Activated T-cell treated with anti-CD3 and anti-CD28 coated beads, Interleukin-2, amount 50 U/mL, for 72 hours (primary cell): Measurements from ENCODE around the gene PSMD5. TPM values are rescaled to one million over a fixed set of nuclear protein-coding genes. Genes with fewer than 3 reads are reported as not detected.
"Not testable (repeated sequence)": the region's sequence is repeated elsewhere in the genome, so short reads cannot be mapped to it uniquely, and the experiment has no call there.

Source experiments
- ATAC-seq, 2 donors: fragments of 150-1000 bp; cut with Tn5 transposase; replicated peaks in 1 of 2; 2 replicates each; pipeline ENCODE4 v1.10.0; 2021; ENCODE audit warnings: moderate library complexity in 2 of 2, mild to moderate bottlenecking in 1 of 2
- DNase-seq, 2 donors: peaks; one replicate each; pipeline ENCODE4 v3.0.0; 2021 to 2022; ENCODE audit warnings: mixed read lengths in 1 of 2
- H3K27ac Mint-ChIP-seq: one replicate; pipeline ENCODE4 v1.8.0; 2022; ENCODE audit warnings: mild to moderate bottlenecking, moderate library complexity, mixed read lengths
- H3K27me3 Mint-ChIP-seq: one replicate; pipeline ENCODE4 v1.8.0; 2022; ENCODE audit warnings: low read depth, mixed read lengths
- H3K36me3 Mint-ChIP-seq, 2 donors: one replicate each; pipeline ENCODE4 v1.8.0; 2022; ENCODE audit warnings: mixed read lengths in 2 of 2, mild to moderate bottlenecking in 1 of 2; ENCODE audit not compliant: insufficient read depth in 2 of 2
- H3K4me1 Mint-ChIP-seq: one replicate; pipeline ENCODE4 v1.8.0; 2022; ENCODE audit warnings: low read depth, mixed read lengths
- H3K4me3 Mint-ChIP-seq, 2 donors: one replicate each; pipeline ENCODE4 v1.8.0; 2022; ENCODE audit warnings: mild to moderate bottlenecking in 2 of 2, mixed read lengths in 2 of 2, moderate library complexity in 2 of 2
- H3K9me3 Mint-ChIP-seq, 2 donors: one replicate each; pipeline ENCODE4 v1.8.0; 2022; ENCODE audit warnings: mixed read lengths in 2 of 2
- total RNA-seq, 2 donors: library from RNA; stranded (reverse); gene quantifications; one replicate each; pipeline ENCODE4 v1.2.3, GENCODE V29; 2022

Gene PSMD5
- total RNA-seq, 2 donors from 2014 or later: 48.6 to 59.0 TPM

DNA sequence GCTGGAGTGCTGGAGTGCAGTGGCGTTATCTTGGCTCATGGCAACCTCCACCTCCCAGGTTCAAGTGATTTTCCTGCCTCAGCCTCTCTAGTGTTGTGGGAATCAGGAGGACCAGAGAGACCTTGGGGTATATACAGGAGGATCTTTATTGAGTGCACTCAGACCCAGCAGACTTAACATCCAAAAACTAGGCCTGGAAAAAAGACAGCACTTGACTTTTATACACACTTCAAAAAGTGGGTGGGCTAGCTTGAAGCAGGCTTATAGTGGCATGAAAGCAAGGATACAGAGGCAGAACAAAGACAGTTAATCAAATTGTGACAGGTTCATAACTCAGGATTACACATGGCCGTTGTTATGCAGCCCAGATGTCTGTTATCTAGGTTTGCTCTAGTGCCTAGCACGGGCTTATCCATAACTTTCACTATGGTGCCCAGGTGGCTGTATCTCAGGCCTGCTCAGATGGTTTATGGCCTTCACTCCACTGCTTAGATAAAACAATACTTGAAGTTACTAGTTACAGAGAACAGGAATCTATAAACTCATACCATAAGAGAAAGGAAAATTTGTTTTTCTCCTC lies 37.8 kb downstream of the PSMD5 start:
- not testable (repeated sequence) for H3K4me3 Mint-ChIP-seq, H3K27me3 Mint-ChIP-seq, DNase-seq, H3K4me1 Mint-ChIP-seq, H3K27ac Mint-ChIP-seq, ATAC-seq
- H3K36me3 Mint-ChIP-seq: peaks cover 19 to 34% of the 10 kb centered on the region in 2 donors
- peaks cover 19 to 21% of the 10 kb centered on the region in 2 donors for H3K9me3 Mint-ChIP-seq

- Mint-ChIP-seq H3K27ac (no peak overlapping the region), H3K4me1 (no peaks in the 10 kb centered on the region), H3K27me3 (no peaks in the 10 kb centered on the region), H3K4me3 (no peak overlapping the region), H3K9me3 (peaks cover 8 to 11% of the 10 kb centered on the region in 2 donors), H3K36me3 (peaks cover 10 to 14% of the 10 kb centered on the region in 2 donors)
- no peak for DNase-seq
- ATAC-seq: no peak
Observed at GRCh38 chr9:120801441-120801840, 41.3 kb downstream of the PSMD5 start.

GRCh38 chr9:120792898-120793765 lies 49.6 kb downstream of the PSMD5 start, which contains the start of gene FBXW2:
TSS of gene FBXW2 (minus strand) at chr9:120793416. CDS start at chr9:120788258, 5,158 bp downstream.
- no peaks in the 10 kb centered on the region for H3K27me3 Mint-ChIP-seq
- H3K4me1 Mint-ChIP-seq: peaks cover 54% of the 10 kb centered on the region
- no peaks in the 10 kb centered on the region for H3K9me3 Mint-ChIP-seq
- peak within 1 kb of the TSS; percentile 99 for H3K27ac Mint-ChIP-seq
- ATAC-seq (peak; percentile 98), DNase-seq (peak; percentile 92 to 95)
- peaks cover 2 to 10% of the 10 kb centered on the region in 2 donors for H3K36me3 Mint-ChIP-seq
- peak within 1 kb of the TSS; percentile 84 to 96 for H3K4me3 Mint-ChIP-seq

DNA sequence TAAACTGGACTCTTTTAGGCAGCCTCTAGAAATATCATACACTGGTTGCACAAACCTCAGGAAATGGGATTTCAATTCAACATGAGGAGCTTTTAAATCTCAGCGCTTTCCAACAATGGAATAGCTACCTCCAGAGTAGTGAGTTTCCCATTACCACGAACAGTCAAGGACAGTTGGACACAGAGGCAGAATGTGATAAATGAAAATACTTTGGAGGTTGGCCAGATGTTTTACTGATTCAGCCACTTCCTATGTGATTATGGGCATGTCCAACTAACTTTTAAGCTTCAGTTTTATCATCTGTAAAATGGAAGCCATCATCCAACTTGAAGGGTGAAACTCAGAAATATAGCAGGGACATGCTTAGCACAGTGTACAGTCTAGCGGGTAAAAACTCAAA lies 51.6 kb downstream of the PSMD5 start:
- no peak for DNase-seq
- no peak for ATAC-seq
- peaks cover 0 to 1% of the 10 kb centered on the region in 2 donors for H3K9me3 Mint-ChIP-seq
- H3K27ac Mint-ChIP-seq: peak overlapping the region; percentile 87
- no peaks in the 10 kb centered on the region for H3K27me3 Mint-ChIP-seq
- peaks cover 9 to 19% of the 10 kb centered on the region in 2 donors for H3K36me3 Mint-ChIP-seq
- peak overlapping the region; percentile 84 to 96 for H3K4me3 Mint-ChIP-seq
- peaks cover 68% of the 10 kb centered on the region for H3K4me1 Mint-ChIP-seq

- peak overlapping the region; percentile 96 for H3K27ac Mint-ChIP-seq
- peak overlapping the region in 1 of 2 donors; percentile 30 for H3K4me3 Mint-ChIP-seq
- H3K4me1 Mint-ChIP-seq: peaks cover 77% of the 10 kb centered on the region
- peaks cover 8 to 26% of the 10 kb centered on the region in 2 donors for H3K36me3 Mint-ChIP-seq
- H3K27me3 Mint-ChIP-seq: no peaks in the 10 kb centered on the region
- ATAC-seq: no peak
- peaks cover 0 to 1% of the 10 kb centered on the region in 2 donors for H3K9me3 Mint-ChIP-seq
- DNase-seq: no peak
Observed at GRCh38 chr9:120787933-120788332, 54.8 kb downstream of the PSMD5 start.

DNA sequence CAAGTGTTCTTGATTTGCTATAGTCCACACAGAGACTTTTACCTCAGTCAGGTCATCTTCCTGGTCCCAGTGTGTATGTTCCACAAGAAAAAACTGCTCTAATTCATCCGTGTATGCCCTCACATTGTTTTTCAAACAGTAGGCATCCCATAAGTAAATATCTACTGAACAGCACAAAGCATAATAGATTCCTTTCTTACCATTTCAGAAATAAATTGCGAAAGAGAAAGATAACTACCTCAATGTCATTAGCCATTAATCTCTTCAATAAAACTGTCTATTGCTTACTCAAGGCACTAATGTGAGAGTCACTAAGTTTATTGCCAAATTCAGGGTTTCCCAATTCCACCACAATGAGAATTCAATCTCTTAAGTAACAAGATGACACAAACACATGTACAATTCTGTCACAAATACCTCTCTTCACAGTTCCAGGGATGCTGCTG lies 59.1 kb downstream of the PSMD5 start:
- ATAC-seq (no peak), DNase-seq (no peak)
- peaks cover 52% of the 10 kb centered on the region for H3K4me1 Mint-ChIP-seq
- no peaks in the 10 kb centered on the region for H3K27me3 Mint-ChIP-seq
- H3K9me3 Mint-ChIP-seq: peaks cover 0 to 1% of the 10 kb centered on the region in 2 donors
- peak overlapping the region; percentile 89 for H3K27ac Mint-ChIP-seq
- no peak overlapping the region for H3K4me3 Mint-ChIP-seq
- peaks cover 10 to 27% of the 10 kb centered on the region in 2 donors for H3K36me3 Mint-ChIP-seq

- DNase-seq (no peak), ATAC-seq (no peak)
- Mint-ChIP-seq H3K36me3 (peaks cover 10 to 28% of the 10 kb centered on the region in 2 donors), H3K4me1 (peaks cover 34% of the 10 kb centered on the region), H3K27ac (peak overlapping the region; percentile 1), H3K27me3 (no peaks in the 10 kb centered on the region), H3K9me3 (peaks cover 0 to under 1% of the 10 kb centered on the region in 2 donors), H3K4me3 (no peak overlapping the region)
Observed at GRCh38 chr9:120781236-120781635, 61.5 kb downstream of the PSMD5 start.

DNA sequence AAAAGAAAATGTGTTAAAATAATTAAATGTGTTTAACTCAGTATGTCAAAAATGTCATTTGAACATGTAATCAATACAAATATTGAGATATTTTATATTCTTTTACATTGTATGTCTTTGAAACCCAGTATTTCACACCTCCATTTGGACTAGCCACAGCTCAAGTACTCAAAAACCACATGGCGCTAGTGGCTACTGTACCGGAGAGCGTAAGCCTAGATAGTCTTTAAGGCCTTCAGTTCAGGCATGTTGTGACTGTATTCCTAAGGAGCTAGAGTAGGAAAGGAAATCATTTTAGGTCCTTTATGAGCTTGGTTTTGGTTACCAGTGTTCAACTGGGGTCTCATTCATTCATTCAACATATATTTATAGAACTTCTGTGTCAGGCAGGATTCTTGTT lies 62.4 kb downstream of the PSMD5 start:
- no peaks in the 10 kb centered on the region for H3K9me3 Mint-ChIP-seq
- peaks cover 12 to 29% of the 10 kb centered on the region in 2 donors for H3K36me3 Mint-ChIP-seq
- peaks cover 27% of the 10 kb centered on the region for H3K4me1 Mint-ChIP-seq
- no peak overlapping the region for H3K4me3 Mint-ChIP-seq
- no peaks in the 10 kb centered on the region for H3K27me3 Mint-ChIP-seq
- no peak for ATAC-seq
- no peak overlapping the region for H3K27ac Mint-ChIP-seq
- DNase-seq: no peak

GRCh38 chr9:120779227-120779626 lies 63.5 kb downstream of the PSMD5 start:
- H3K27me3 Mint-ChIP-seq: no peaks in the 10 kb centered on the region
- no peak overlapping the region for H3K4me3 Mint-ChIP-seq
- H3K36me3 Mint-ChIP-seq: peaks cover 12 to 31% of the 10 kb centered on the region in 2 donors
- H3K4me1 Mint-ChIP-seq: peaks cover 21% of the 10 kb centered on the region
- ATAC-seq: peak in 1 of 2 donors; percentile 58
- H3K9me3 Mint-ChIP-seq: no peaks in the 10 kb centered on the region
- no peak for DNase-seq
- peak overlapping the region; percentile 46 for H3K27ac Mint-ChIP-seq

- ATAC-seq: no peak
- Mint-ChIP-seq H3K27me3 (no peaks in the 10 kb centered on the region), H3K4me1 (peaks cover 16% of the 10 kb centered on the region), H3K36me3 (peaks cover 12 to 27% of the 10 kb centered on the region in 2 donors), H3K9me3 (no peaks in the 10 kb centered on the region), H3K4me3 (no peak overlapping the region), H3K27ac (peak overlapping the region; percentile 59)
- DNase-seq: no peak
Observed at GRCh38 chr9:120778758-120779157, 64.0 kb downstream of the PSMD5 start.

GRCh38 chr9:120777229-120777628 lies 65.5 kb downstream of the PSMD5 start:
- Mint-ChIP-seq H3K4me3 (no peak overlapping the region), H3K4me1 (peaks cover 9% of the 10 kb centered on the region), H3K27ac (no peak overlapping the region), H3K27me3 (no peaks in the 10 kb centered on the region), H3K9me3 (no peaks in the 10 kb centered on the region), H3K36me3 (peaks cover 12 to 31% of the 10 kb centered on the region in 2 donors)
- no peak for DNase-seq
- ATAC-seq: no peak

- Mint-ChIP-seq H3K27me3 (no peaks in the 10 kb centered on the region), H3K36me3 (peaks cover 12 to 29% of the 10 kb centered on the region in 2 donors), H3K27ac (no peak overlapping the region), H3K9me3 (no peaks in the 10 kb centered on the region), H3K4me3 (no peak overlapping the region), H3K4me1 (peaks cover 11% of the 10 kb centered on the region)
- DNase-seq: no peak
- ATAC-seq: no peak
Observed at GRCh38 chr9:120776788-120777187, 65.9 kb downstream of the PSMD5 start.

DNA sequence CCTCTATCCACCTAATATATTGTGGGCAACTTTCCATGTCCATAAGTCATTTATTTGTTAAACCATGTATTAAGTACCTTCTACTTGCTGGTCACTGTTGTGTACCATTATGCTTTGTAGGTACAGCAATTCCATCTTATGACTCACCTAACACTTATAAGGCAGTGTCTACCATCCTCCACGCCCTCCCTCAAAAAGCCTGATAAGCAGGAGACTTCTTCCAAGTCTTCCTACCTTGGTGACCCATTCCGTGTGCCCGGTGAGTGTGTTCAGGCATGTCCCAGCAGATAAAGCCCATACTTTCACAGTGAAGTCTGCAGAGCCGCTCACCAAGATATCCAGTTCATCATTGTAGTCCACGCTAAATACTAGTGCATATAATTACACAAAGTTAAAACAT lies 66.9 kb downstream of the PSMD5 start:
- no peaks in the 10 kb centered on the region for H3K9me3 Mint-ChIP-seq
- peaks cover 10 to 31% of the 10 kb centered on the region in 2 donors for H3K36me3 Mint-ChIP-seq
- H3K4me1 Mint-ChIP-seq: peaks cover 14% of the 10 kb centered on the region
- H3K27me3 Mint-ChIP-seq: no peaks in the 10 kb centered on the region
- H3K27ac Mint-ChIP-seq: no peak overlapping the region
- ATAC-seq: no peak
- no peak overlapping the region for H3K4me3 Mint-ChIP-seq
- no peak for DNase-seq
